Common myeloid progenitor, CD34-positive (primary cell): ENCODE data around the gene SOX14. TPM values are rescaled to one million over a fixed set of nuclear protein-coding genes. Genes with fewer than 3 reads are reported as not detected.

Source experiments
- CTCF ChIA-PET: fragments of 350-600 bp; sonication (Branson Sonifier 250); formaldehyde crosslinking; loops from one replicate; lab custom pipeline; 2021; ENCODE audit warnings: antibody characterized with exemption; lab: Charles Lee
- POLR2A ChIA-PET: fragments of 350-600 bp; sonication (Branson Sonifier 250); formaldehyde crosslinking; loops from one replicate; lab custom pipeline; 2021; ENCODE audit warnings: antibody characterized with exemption; lab: Charles Lee
- DNase-seq, 3 donors: peaks; one replicate each; pipeline versions ENCODE4 v3.0.0 to v3.0.0-alpha.2; 2013
- H3K27ac ChIP-seq, 2 experiments: 1 replicate in 1 of 2; 2 replicates in 1 of 2; pipeline ENCODE4 v1.7.0; 2013; ENCODE audit warnings: inconsistent platforms in 2 of 2, low read length in 2 of 2, mild to moderate bottlenecking in 2 of 2, low read depth in 1 of 2, moderate library complexity in 1 of 2; ENCODE audit not compliant: severe bottlenecking in 2 of 2, insufficient read depth in 1 of 2, poor library complexity in 1 of 2
- H3K27me3 ChIP-seq, 5 experiments: replicated peaks in 2 of 5; 1 replicate in 3 of 5; 2 replicates in 2 of 5; pipeline versions ENCODE4 v1.6.1 to v1.7.0; 2013; ENCODE audit warnings: low read length in 4 of 5, mild to moderate bottlenecking in 2 of 5, moderate library complexity in 2 of 5, inconsistent platforms in 1 of 5; ENCODE audit not compliant: insufficient read depth in 5 of 5, control insufficient read depth in 4 of 5
- H3K36me3 ChIP-seq, 4 experiments: 1 replicate in 2 of 4; 2 replicates in 2 of 4; pipeline versions ENCODE4 v1.6.1 to v1.7.0; 2013; ENCODE audit warnings: low read length in 3 of 4, control low read depth in 1 of 4, mild to moderate bottlenecking in 1 of 4; ENCODE audit not compliant: control insufficient read depth in 4 of 4, insufficient read depth in 4 of 4
- H3K4me1 ChIP-seq, 4 experiments: 1 replicate in 3 of 4; 2 replicates in 1 of 4; pipeline versions ENCODE4 v1.6.1 to v1.7.1; 2013; ENCODE audit warnings: low read length in 3 of 4, mild to moderate bottlenecking in 3 of 4, control low read depth in 1 of 4, inconsistent platforms in 1 of 4, moderate library complexity in 1 of 4; ENCODE audit not compliant: control insufficient read depth in 4 of 4, insufficient read depth in 4 of 4; ENCODE audit errors: control extremely low read depth in 1 of 4
- H3K4me3 ChIP-seq, 7 experiments: 1 replicate in 4 of 7; 2 replicates in 3 of 7; pipeline versions ENCODE4 v1.5.1 to v1.7.0; 2013; ENCODE audit warnings: mild to moderate bottlenecking in 7 of 7, low read length in 6 of 7, moderate library complexity in 6 of 7, inconsistent platforms in 2 of 7, low read depth in 2 of 7, control low read depth in 1 of 7; ENCODE audit not compliant: insufficient read depth in 4 of 7, control insufficient read depth in 1 of 7; ENCODE audit errors: extremely low read depth in 1 of 7
- H3K9me3 ChIP-seq, 5 experiments: 1 replicate in 4 of 5; 2 replicates in 1 of 5; pipeline versions ENCODE4 v1.6.1 to v1.7.1; 2013; ENCODE audit warnings: low read length in 4 of 5, mild to moderate bottlenecking in 2 of 5, inconsistent platforms in 1 of 5, low read depth in 1 of 5, moderate library complexity in 1 of 5; ENCODE audit not compliant: control insufficient read depth in 4 of 5, insufficient read depth in 2 of 5; ENCODE audit errors: control extremely low read depth in 1 of 5
- WGBS: methylation state at CpG from one replicate; pipeline ENCODE4 v1.1.5; 2013; ENCODE audit not compliant: insufficient coverage; 5-methylcytosine and 5-hydroxymethylcytosine counted together
- polyA plus RNA-seq: library from polyadenylated mRNA; unstranded; fragments of 120-200 nt; gene quantifications from one replicate; pipeline ENCODE4 v1.2.1, GENCODE V29; 2013

Gene SOX14
- not detected for polyA plus RNA-seq

- H3K27ac ChIP-seq, result no peak within 1 kb of the TSS
- no peaks in the 10 kb centered on the region for H3K36me3 ChIP-seq
- under 1% methylated on average over 30 of the region's 30 CpGs for WGBS
- H3K9me3 ChIP-seq, result peaks cover 0 to 2% (median 0%) of the 10 kb centered on the region in 5 experiments
- peaks cover 11 to 99% (median 65%) of the 10 kb centered on the region in 5 experiments for H3K27me3 ChIP-seq
- CTCF ChIA-PET, result no interaction called here
- POLR2A ChIA-PET, result no interaction called here
- peak in 2 of 3 donors; percentile 46 to 48 for DNase-seq
- H3K4me1 ChIP-seq, result peaks cover 0 to 34% (median 21%) of the 10 kb centered on the region in 4 experiments
- H3K4me3 ChIP-seq, result peak within 1 kb of the TSS in 6 of 7 experiments; percentile 13 to 51 (median 38)
These were observed at the start of gene SOX14 for GRCh38 chr3:137764001-137764433. SOX14 (plus strand) TSS chr3:137764315; CDS start chr3:137764785, 470 bp downstream.

DNA sequence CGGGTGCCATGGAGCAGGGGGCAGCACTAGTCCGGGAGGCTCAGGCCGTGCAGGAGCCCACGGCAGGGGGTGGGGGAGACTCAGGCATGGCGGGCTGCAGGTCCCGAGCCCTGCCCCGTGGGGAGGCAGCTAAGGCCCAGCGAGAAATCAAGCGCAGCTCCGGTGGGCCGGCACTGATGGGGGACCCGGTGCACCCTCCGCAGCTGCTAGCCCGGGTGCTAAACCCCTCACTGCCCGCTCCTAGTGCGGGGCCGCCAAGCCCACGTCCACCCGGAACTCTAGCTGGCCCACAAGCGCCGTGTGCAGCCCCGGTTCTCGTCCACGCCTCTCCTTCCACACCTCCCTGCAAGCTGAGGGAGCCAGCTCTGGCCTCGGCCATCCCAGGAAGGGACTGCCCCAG is 49.6 kb upstream of the SOX14 start:
- H3K27ac ChIP-seq, result no peak overlapping the region
- peaks cover 0 to 3% (median 0%) of the 10 kb centered on the region in 5 experiments for H3K9me3 ChIP-seq
- H3K4me3 ChIP-seq, result no peak overlapping the region
- peaks cover 0 to 2% (median 0%) of the 10 kb centered on the region in 5 experiments for H3K27me3 ChIP-seq
- no peaks in the 10 kb centered on the region for H3K36me3 ChIP-seq
- ChIA-PET CTCF (no interaction called here), POLR2A (no interaction called here)
- WGBS, result over 99% methylated on average over 18 of the region's 25 CpGs
- no peak for DNase-seq
- H3K4me1 ChIP-seq, result no peaks in the 10 kb centered on the region

- peaks cover 0 to 4% (median 0%) of the 10 kb centered on the region in 5 experiments for H3K9me3 ChIP-seq
- ChIA-PET CTCF (no interaction called here), POLR2A (no interaction called here)
- no peaks in the 10 kb centered on the region for H3K4me1 ChIP-seq
- H3K27ac ChIP-seq, result no peak overlapping the region
- no peaks in the 10 kb centered on the region for H3K36me3 ChIP-seq
- DNase-seq, result no peak
- no peaks in the 10 kb centered on the region for H3K27me3 ChIP-seq
- H3K4me3 ChIP-seq, result no peak overlapping the region
These were observed 39.9 kb upstream of the SOX14 start for GRCh38 chr3:137724240-137724639.

DNA sequence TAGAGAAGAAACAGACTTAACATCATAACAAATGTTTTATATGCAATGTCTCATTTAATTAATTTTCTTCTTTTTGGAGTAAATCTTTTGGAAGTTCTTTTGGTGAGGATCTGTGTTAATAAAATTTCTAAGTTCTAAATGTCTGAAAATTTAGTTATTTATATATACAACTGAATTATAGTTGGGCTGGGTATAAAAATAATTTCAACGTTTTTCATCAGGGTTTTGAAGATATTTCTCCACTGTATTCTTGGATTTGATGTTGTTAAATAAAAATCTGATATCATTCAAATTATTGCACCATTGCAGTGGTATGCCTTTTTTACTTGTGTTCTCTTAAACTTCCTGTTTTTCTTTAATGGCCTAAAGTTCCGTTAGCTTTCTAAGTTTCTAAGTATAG is 26.9 kb upstream of the SOX14 start:
- Histone ChIP-seq H3K4me1 (no peaks in the 10 kb centered on the region), H3K27ac (no peak overlapping the region), H3K4me3 (no peak overlapping the region), H3K27me3 (peaks cover 0 to 3% (median 0%) of the 10 kb centered on the region in 5 experiments), H3K9me3 (peaks cover 2 to 11% (median 6%) of the 10 kb centered on the region in 5 experiments), H3K36me3 (no peaks in the 10 kb centered on the region)
- CTCF ChIA-PET, result no interaction called here
- WGBS, result no CpG with 5 or more reads among the region's 2 CpGs
- no peak for DNase-seq
- POLR2A ChIA-PET, result no interaction called here

DNA sequence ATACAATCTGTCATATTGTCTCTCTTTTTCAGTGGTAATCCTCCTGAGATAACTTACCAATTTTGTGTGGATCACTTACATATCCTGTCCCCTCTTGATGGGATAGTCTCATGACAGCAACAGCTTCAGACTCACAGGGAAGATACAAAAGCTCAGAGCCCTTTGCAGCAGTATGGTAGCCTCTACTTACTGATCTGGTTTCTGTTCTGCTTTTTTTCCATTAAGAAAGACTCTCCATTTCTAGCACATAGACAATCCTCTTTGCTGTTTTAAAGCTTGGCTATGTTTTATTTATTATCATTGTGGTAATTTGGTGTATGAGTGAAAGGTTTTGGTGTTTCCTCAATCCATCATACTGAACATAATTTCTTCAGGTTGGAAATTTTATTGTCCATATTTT is 25.4 kb upstream of the SOX14 start:
- Histone ChIP-seq H3K27ac (no peak overlapping the region), H3K4me3 (no peak overlapping the region), H3K27me3 (peaks cover 0 to 4% (median 0%) of the 10 kb centered on the region in 5 experiments), H3K36me3 (no peaks in the 10 kb centered on the region), H3K9me3 (peaks cover 2 to 11% (median 6%) of the 10 kb centered on the region in 5 experiments), H3K4me1 (no peaks in the 10 kb centered on the region)
- CTCF ChIA-PET, result no interaction called here
- DNase-seq, result no peak
- POLR2A ChIA-PET, result interaction anchor here (1.0 kb wide), 1 partner anchor 11 kb away, joined by 3 read pairs; no protein-coding TSS in a partner anchor

- POLR2A ChIA-PET, result no interaction called here
- 83% methylated on average over 1 of the region's 2 CpGs for WGBS
- Histone ChIP-seq H3K27ac (no peak overlapping the region), H3K4me3 (no peak overlapping the region), H3K4me1 (no peaks in the 10 kb centered on the region), H3K27me3 (peaks cover 0 to 27% (median 2%) of the 10 kb centered on the region in 5 experiments), H3K36me3 (no peaks in the 10 kb centered on the region), H3K9me3 (no peaks in the 10 kb centered on the region)
- DNase-seq, result no peak
- CTCF ChIA-PET, result no interaction called here
These were observed 20.5 kb upstream of the SOX14 start for GRCh38 chr3:137743608-137744007.

DNA sequence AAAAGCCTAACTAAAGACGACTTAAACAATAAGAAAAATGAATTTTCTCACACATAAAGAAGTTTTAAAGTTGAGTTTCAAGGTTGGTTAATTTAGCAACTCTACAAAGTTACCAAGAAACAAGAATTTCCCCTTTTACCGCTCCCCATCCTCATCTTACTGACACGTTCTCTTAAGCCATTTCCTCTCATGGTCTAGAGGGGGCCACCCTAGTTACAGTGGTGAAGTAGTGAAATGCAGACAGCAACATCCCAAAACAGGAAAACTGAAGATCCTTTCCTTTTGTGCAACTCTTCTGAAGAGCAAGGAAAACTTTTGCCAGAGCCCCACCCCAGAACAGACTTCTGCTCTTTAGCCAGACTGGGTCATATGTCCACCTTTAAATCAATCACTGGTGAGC is 17.3 kb upstream of the SOX14 start:
- Histone ChIP-seq H3K27me3 (peaks cover 2 to 30% (median 9%) of the 10 kb centered on the region in 5 experiments), H3K9me3 (no peaks in the 10 kb centered on the region), H3K27ac (no peak overlapping the region), H3K4me3 (no peak overlapping the region), H3K4me1 (no peaks in the 10 kb centered on the region), H3K36me3 (no peaks in the 10 kb centered on the region)
- WGBS, result no CpG with 5 or more reads among the region's 3 CpGs
- DNase-seq, result no peak
- ChIA-PET CTCF (no interaction called here), POLR2A (no interaction called here)
